Retina (tissue), 1 donor: ENCODE data around the gene TIMP3.

ENCODE experiments used
- DNase-seq: peaks from one replicate; pipeline ENCODE4 v3.0.0-alpha.2; 2016

TIMP3 gene

DNA sequence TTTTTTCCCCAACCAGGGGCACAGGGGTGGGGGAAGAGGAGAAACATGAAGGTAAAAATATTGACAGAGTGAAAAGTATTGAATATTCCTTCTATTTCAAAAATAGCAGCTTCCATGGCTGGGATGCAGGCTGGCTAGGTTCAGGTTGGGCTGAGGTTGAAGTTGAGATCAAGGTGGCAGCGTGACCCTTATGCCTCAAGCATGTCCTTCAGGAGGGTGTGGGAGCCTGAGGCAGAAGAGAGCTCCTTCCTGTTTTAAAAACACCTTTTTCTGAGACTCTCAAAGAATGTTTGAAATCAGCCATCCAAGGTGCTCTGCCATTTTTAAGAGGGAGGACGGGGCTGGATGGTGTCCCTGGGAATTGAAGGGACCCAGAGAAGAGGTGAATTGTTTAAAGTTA is 29.5 kb downstream of the TIMP3 start:
- no peak for DNase-seq

DNA sequence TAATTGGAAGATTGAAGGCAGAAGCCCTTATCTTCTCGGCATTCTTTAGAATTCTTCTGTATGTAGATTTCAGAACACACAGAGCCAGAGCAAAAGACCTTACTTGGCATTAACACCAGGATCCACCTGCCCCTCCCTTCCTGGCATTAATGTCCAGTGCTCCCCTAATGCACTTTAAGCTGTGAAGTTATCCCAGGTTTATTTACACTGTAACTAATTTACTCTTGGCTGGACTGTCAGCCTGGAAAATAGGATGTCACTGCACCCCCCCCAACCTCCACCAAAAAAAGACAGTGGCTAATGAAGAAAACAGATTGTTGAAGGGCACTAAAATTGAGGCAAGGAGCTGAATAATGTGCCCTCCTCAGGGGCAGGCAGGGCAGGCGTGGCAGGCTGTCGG is 30.1 kb downstream of the TIMP3 start:
- DNase-seq = no peak

DNA sequence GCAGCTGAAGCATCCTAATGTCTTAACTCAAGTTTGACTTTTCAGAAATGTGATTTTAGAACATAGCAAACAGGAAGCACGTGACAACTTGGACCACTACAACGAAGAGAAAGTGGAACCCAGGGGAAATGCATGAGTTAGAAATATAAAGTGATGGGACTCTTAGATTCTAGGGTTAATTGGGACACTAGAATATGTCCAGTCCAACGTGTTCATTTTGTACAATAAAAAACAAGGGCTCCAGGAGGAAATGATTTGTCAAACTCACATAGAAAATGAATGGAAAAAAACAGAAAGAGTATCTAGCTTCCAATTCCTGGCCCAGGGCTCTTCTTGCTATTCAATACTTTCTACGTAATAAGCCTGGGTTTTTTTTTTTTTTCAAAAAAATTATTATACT is 30.7 kb downstream of the TIMP3 start:
- no peak for DNase-seq

- DNase-seq = no peak
Measured at GRCh38 chr22:32836280-32837123, 35.0 kb downstream of the TIMP3 start.

DNA sequence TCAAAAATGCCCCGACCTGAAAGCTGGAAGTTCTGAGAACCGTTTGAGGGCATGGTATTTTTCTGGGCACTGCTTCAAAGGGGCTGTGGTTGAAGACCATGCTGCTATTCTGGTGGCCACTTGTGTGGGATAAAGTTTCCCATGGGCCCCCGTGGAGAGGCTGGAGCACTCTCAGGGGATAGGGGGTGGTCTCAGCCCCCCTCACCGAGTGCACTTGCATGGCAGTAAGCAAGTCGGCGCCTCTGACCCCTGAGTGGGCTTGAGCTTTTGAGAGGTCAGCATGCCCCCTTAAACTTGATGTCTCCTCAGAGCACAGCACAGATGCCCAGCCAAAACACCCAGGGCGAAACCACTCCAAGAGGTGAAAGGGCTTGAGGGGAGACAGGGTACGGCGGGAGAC is 35.6 kb downstream of the TIMP3 start:
- no peak for DNase-seq

- no peak for DNase-seq
Measured at GRCh38 chr22:32837803-32838202, 36.3 kb downstream of the TIMP3 start.

- peak; percentile 21 for DNase-seq
Measured at GRCh38 chr22:32839831-32840584, 38.5 kb downstream of the TIMP3 start.

GRCh38 chr22:32841175-32841574 is 39.7 kb downstream of the TIMP3 start:
- no peak for DNase-seq

- no peak for DNase-seq
Measured at GRCh38 chr22:32842486-32842885, 41.0 kb downstream of the TIMP3 start.

DNA sequence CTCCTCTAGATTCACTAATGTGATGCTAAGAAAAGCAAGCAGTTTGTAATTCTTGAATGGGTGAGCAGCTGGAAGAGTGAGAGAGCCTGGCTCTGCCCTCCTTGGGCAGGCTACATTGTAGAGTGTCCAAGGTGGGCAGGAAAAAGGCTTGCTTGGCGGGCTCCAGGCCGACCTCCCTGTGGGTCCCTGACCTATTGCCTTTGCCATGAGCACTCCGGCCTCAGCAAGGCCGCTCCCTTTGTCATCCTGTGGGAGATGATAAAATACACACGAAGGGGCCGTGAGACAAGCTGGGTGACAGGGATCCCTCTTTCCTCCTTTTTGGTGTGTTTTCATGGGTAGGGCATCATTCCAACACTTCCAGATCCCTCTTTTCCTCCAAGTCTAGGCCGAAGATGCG is 41.8 kb downstream of the TIMP3 start:
- DNase-seq = no peak

DNA sequence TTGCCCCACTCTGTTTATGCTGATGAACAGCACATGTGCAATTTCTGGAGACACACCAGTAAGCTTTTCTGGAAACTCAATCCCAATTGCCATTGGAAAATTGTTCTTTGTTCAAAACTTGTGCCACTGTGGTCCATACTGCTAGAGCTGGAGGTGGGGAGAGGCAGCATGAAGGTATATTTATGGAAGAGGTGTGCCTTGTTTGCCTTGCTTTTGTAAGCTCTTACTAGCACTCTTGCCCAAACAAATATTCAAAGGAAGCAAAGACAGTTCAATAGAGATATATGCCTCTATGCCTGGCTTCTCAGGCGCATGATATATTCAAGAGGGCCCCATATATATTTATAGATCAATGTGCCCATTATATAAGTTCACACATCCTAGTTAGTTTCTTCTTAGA is 42.7 kb downstream of the TIMP3 start:
- DNase-seq = no peak

DNA sequence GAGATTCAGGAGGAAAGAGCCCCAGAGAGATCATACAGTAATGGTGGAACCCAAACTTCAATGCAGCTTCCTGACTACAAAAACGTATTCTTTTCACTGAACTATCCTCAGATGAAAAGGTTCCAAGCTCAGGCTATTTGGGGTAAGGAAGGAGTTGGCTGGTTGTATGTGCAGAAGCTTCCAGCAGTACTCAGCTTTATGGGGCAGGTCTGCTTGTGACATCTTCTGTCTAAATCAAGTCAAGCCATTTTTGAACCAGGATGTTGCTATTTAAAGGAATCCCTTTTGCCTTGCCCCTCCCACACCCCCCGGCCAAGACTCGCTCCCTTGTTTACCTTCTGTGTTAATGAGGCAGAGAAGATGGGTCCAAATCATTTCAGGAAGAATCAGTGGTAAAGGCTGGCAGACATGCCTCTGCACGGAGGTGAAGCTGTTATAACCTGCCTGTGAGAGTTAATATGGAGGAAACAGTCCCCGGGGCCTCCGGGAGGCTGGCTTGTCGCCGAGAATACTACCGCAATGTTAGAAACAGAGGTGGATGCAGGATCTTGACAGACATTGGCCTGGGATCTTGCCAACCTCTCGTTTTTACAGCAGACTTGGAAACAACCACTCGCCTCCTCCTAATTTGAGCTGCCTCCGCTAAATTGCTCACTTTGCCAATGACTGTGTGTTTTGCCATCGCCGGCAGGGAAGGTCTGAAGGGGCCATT is 45.4 kb downstream of the TIMP3 start:
- no peak for DNase-seq

- DNase-seq = no peak
Measured at GRCh38 chr22:32848226-32848625, 46.7 kb downstream of the TIMP3 start.

DNA sequence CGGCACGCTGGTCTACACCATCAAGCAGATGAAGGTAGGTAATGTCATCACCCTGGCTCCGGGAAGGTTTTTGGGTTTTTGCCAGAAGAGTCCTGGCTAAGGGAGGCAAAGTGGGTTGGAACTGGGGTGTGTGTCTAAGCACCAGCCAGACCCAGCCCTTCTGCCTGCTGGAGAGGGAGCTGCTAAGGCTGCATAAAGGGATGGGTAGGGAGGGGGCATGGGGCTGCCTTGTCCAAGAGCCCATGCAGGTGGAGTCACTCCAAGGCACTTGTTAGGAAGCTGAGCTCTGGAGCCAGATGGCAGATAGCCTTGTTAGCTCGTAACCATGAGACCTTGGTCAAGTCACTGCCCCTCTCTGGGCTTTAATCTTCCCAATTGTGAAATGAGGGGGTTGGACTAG is 48.0 kb downstream of the TIMP3 start:
- no peak for DNase-seq

- DNase-seq = no peak
Measured at GRCh38 chr22:32850157-32850556, 48.7 kb downstream of the TIMP3 start.

DNA sequence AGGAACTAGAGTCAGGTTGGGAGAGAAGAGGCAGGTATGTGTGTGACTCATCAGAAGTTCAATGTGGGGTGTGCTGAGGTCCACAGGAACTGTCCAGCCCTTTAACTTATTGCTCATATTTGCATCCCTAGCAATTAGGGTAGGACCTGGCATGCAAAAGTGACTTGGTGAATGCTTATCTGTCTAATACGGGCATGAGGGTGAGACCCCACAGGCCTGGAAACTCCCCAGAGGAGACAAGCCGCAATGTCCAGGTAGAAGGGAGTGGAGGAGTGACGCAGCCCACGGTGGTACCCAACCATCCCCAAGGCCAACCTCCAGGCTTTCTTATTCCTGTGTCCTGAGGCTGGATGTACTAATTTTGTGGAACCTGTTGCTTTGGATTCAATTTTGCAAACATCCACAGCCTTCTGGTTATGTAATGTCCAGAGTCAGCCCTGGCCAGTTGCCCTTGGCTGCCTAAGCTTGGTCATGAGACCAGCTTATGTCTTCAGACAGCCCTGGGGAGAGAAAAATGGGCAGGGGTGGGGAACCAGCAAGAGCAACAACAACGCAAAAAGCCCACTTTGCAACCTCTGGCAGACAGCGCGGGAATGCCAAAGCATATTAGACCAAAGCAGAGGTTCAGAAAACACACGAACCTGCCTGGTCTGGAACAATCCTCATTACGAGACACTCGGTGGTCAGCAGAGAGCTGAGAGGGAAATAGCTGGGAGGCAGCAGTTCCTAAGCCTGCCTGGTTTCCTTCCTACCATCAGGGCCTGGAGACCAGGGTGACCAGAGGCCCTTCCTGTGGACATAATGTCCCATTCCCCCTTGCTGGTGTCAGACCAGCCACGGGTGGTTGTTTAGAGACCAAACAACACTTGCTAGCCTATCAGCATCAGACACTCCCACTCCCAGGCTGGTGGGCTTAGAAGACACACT is 49.3 kb downstream of the TIMP3 start:
- DNase-seq = no peak

DNA sequence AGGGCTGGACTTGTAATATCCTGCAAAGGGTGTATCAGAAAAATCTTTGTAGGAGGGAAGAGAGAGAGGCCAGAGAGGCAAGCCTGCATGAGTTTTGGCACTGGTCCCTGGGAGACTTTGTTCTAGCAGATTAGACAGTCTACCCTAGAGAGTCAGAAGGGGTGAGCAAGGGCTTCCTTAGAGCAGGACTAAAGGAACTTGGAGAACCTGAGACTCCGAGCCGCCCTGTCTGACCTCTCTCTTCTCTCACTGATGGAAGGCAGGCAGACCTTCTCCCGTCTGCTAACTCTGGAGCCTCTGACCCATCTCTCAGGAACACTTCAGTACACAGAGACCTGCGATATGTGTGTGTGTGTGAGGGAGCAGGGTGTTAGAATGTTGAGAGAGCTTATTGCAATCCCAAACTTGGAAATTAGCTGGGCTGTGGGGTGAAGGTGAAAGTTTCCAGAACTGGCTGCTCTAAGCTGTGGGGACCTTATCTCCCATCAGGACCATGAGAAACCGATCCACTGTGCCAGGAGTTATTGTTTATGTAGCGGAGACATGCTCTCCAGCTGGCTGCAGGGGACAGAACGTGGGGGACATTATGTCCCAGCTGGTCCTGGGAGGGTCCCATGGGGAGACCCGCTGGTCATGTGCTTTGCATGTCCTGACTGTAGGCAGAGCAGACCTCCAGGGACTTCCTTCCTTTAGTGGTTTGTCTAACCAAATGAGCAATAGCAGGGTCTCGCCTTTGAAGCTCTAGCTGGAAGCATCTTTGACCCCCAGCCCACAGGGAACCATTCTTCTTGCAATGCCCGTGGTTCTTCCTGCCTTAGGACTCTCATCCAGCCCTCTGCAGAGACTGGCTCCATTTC is 51.1 kb downstream of the TIMP3 start:
- DNase-seq = no peak

DNA sequence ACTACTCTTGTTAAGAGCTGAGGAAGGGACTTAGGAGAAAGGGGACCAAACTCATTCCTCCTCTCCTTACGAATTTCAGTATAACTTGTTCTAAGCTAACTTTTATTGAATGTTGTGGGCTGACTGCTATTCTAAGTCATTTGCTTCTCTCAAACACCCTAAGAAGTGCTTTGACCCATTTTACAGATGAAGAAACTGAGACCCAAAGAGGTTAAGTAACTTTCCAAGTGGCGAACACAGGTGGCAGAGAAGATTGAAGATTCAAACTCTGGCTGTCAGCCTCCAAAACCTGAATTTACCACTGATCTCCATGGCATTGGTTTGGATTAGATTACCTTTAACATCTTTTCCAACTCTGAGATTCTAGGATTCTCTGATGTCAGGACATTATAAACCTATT is 52.2 kb downstream of the TIMP3 start:
- DNase-seq = no peak

- no peak for DNase-seq
Measured at GRCh38 chr22:32854351-32854804, 52.9 kb downstream of the TIMP3 start.

DNA sequence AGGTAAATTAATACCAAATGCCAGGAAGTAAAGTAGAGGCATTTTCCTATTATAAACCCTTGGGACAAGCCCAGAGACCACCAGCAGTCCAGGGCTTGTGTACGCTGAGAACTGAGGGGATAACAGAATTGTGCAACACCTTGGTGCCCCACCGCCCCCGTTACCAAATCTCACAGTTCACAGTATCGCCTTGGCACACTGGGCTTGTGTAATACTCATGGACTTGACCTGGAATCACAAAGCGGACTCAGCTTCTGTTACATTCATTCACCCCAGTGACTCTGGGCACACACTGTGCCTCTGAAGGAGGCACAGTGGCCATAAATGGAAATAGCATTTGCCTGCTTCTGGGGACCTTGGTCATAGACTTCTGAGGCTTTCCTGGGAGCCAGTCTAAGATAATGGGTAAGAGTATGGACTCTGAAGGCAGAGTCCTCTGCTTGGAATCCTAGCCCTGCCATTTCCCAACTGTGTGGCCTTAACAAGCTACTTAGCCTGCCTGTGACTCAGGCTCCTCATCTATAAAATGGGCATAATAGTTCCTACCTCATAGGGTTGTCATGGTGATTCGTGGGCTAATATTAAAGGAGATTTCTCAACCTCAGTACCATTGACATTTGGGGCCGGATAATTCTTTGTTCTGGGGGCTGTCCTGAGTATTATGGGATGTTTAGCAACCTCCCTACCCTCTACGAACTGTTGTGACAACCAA is 53.7 kb downstream of the TIMP3 start:
- DNase-seq = no peak
